Chondrocyte (in vitro differentiated cells): ENCODE results near the gene APC. TPM values are rescaled to one million over a fixed set of nuclear protein-coding genes. Genes with fewer than 3 reads are reported as not detected.
"Not testable (repeated sequence)": the region's sequence is repeated elsewhere in the genome, so short reads cannot be mapped to it uniquely, and the experiment has no call there.

Experiments
- DNase-seq: peaks from one replicate; pipeline ENCODE4 v3.0.0; 2021; ENCODE audit warnings: mixed read lengths, low spot score
- H3K27ac Mint-ChIP-seq: one replicate; pipeline ENCODE4 v1.8.0; 2021; ENCODE audit warnings: mild to moderate bottlenecking, moderate library complexity, mixed read lengths; ENCODE audit not compliant: unreplicated experiment
- H3K27me3 Mint-ChIP-seq: 2 replicates; pipeline ENCODE4 v1.8.0; 2021; ENCODE audit warnings: low read depth, mixed read lengths
- H3K36me3 Mint-ChIP-seq: 2 replicates; pipeline ENCODE4 v1.8.0; 2021; ENCODE audit warnings: low read depth, mixed read lengths
- H3K4me1 Mint-ChIP-seq: 2 replicates; pipeline ENCODE4 v1.8.0; 2021; ENCODE audit warnings: low read depth, mild to moderate bottlenecking, mixed read lengths
- H3K4me3 Mint-ChIP-seq: one replicate; pipeline ENCODE4 v1.8.0; 2021; ENCODE audit warnings: mild to moderate bottlenecking, moderate library complexity, mixed read lengths; ENCODE audit not compliant: unreplicated experiment
- H3K9me3 Mint-ChIP-seq: 2 replicates; pipeline ENCODE4 v1.8.0; 2021; ENCODE audit warnings: low read depth, mixed read lengths
- total RNA-seq: library from RNA; stranded (reverse); gene quantifications from 3 replicates; pipeline ENCODE4 v1.2.1, GENCODE V29; 2021
- TF ChIP-seq, protein P1 (sequence below): fragments of 200-600 bp; sonication (generic); IDR thresholded peaks from 2 replicates; pipeline ENCODE4 v1.5.0; 2021; ENCODE audit warnings: antibody characterized with exemption, mild to moderate bottlenecking, moderate library complexity

The APC gene
- total RNA-seq, 1 donor from 2014 or later = 48.7 TPM

DNA sequence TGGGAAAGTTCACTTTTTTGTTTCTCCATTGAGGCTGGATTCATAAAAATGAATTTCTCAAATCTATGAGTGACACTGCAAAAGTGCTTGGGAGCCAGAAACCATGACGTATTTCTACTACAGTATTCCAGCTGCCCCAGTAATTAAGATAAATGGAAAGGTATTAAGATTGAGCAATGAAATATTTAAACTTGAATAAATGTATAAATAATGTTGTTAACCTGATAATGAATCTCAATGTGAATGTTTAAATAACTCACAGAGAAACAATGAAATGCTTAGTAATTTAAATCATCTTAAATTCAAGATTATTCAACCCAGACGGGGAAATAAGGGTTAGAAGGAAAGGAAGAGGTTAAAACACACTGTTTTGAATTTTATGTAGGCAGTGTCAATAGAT, 112.2 kb downstream of the APC start:
- TF ChIP-seq, protein P1, sequence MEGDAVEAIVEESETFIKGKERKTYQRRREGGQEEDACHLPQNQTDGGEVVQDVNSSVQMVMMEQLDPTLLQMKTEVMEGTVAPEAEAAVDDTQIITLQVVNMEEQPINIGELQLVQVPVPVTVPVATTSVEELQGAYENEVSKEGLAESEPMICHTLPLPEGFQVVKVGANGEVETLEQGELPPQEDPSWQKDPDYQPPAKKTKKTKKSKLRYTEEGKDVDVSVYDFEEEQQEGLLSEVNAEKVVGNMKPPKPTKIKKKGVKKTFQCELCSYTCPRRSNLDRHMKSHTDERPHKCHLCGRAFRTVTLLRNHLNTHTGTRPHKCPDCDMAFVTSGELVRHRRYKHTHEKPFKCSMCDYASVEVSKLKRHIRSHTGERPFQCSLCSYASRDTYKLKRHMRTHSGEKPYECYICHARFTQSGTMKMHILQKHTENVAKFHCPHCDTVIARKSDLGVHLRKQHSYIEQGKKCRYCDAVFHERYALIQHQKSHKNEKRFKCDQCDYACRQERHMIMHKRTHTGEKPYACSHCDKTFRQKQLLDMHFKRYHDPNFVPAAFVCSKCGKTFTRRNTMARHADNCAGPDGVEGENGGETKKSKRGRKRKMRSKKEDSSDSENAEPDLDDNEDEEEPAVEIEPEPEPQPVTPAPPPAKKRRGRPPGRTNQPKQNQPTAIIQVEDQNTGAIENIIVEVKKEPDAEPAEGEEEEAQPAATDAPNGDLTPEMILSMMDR = no peak
- no peak overlapping the region for H3K4me3 Mint-ChIP-seq
- peaks cover 6% of the 10 kb centered on the region for H3K36me3 Mint-ChIP-seq
- H3K4me1 Mint-ChIP-seq = peaks cover 5% of the 10 kb centered on the region
- peaks cover 4% of the 10 kb centered on the region for H3K9me3 Mint-ChIP-seq
- no peak for DNase-seq
- peaks cover 8% of the 10 kb centered on the region for H3K27me3 Mint-ChIP-seq
- H3K27ac Mint-ChIP-seq = no peak overlapping the region

DNA sequence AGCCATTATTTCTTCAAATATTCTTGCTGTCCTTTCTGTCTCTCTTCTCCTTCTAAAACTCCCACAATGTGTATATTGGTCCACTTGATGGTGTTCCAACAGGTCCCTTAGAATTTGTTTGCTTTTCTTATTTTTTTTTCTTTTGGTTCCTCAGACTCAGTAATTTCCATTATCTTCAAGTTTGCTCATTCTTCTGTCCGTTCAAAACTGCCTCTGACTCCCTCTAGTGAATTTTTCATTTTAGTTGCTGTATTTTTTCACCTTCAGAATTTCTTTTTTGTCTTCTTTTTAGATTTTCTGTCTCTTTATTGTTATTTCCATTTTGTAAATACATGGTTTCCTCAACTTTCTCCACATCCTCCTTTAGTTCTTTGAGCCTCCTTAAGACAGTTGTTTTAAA, 117.0 kb downstream of the APC start:
- Mint-ChIP-seq H3K27me3 (peaks cover 14% of the 10 kb centered on the region), H3K9me3 (peaks cover 9% of the 10 kb centered on the region), H3K36me3 (peaks cover 7% of the 10 kb centered on the region), H3K4me3 (no peak overlapping the region), H3K27ac (no peak overlapping the region), H3K4me1 (no peaks in the 10 kb centered on the region)
- DNase-seq = no peak
- TF ChIP-seq, protein P1 = peak; percentile 19

DNA sequence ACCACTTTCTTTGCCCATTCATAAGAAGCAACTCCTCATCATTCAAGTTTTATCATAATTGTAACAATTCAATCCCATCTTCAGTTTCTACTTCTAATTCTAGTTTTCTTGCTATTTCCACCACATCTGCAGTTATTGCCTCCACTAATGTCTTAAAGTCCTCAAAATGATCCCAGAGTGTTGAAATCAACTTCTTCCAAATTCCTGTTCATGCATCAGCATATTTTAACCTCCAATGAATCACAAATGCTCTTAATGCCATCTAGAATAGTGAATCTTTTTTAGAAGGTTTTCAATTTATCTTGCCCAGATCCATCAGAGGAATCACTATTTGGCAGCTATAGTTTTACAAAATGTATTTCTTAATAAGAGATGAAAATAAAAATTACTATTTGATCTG, 120.2 kb downstream of the APC start:
- DNase-seq = no peak
- Mint-ChIP-seq H3K4me1 (peaks cover 15% of the 10 kb centered on the region), H3K4me3 (no peak overlapping the region), H3K36me3 (peaks cover 9% of the 10 kb centered on the region), H3K9me3 (peaks cover 9% of the 10 kb centered on the region), H3K27ac (no peak overlapping the region), H3K27me3 (peaks cover 14% of the 10 kb centered on the region)
- TF ChIP-seq, protein P1 = no peak

DNA sequence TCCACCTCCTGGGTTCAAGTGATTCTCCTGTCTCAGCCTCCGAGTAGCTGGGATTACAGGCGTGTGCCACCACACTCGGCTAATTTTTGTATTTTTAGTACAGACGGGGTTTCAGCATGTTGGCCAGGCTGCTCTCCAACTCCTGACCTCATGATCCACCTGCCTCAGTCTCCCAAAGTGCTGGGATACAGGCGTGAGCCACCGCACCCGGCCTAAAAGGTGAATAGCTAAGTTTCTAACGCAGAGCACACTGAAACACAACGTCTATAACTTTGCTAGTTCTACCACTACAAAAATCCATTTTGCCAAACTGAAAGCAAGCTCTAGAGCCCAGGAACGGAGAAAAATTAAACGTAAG, 122.9 kb downstream of the APC start:
- Mint-ChIP-seq H3K27ac (peak overlapping the region; percentile 98), H3K4me1 (peaks cover 30% of the 10 kb centered on the region), H3K4me3 (peak overlapping the region; percentile 96)
- not testable (repeated sequence) for H3K9me3 Mint-ChIP-seq, DNase-seq, H3K27me3 Mint-ChIP-seq, H3K36me3 Mint-ChIP-seq

DNA sequence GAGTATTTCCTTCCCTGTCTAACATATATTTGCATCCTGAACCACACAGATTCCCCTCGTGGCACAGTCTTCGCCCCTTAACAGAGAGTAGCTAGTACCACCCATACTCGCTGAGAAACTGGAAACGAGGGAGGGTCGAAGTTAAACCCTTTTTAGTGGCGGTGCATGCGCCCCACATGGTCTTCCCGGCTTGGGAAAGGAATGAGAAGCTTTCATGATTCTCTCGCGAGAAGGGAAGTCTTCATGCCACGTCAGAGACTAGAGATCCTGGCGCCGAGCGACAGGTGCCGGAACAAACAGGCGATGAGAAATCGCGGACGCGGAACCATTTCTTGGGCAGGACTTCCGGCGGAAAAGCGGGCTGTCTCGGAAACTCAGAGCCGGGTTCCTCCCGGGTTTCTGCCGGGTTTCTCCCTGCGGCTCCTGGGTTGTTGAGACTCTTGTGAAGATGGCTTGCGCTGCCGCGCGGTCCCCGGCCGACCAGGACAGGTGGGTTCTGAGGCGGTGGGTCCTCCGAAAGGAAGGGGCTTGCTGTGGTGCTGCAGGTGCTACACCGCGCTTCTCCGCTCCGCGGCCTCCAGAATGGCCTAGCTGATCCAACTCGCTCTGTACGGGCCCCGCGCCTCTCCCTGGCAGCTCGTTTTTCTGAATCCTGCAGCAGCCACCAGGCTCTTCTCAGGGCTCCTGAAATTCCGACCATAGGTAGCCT, 123.4 kb downstream of the APC start, which contains the start of gene SRP19:
SRP19 (plus strand) TSS at position 359 of the 709 bp plus-strand sequence; CDS start at position 449, 90 bp downstream.
- Mint-ChIP-seq H3K4me3 (peak within 1 kb of the TSS; percentile 96), H3K27ac (peak within 1 kb of the TSS; percentile 98), H3K4me1 (peaks cover 30% of the 10 kb centered on the region), H3K9me3 (no peaks in the 10 kb centered on the region), H3K27me3 (no peaks in the 10 kb centered on the region), H3K36me3 (peaks cover 8% of the 10 kb centered on the region)
- TF ChIP-seq, protein P1 = peak; percentile 40
- peak; percentile 96 for DNase-seq

DNA sequence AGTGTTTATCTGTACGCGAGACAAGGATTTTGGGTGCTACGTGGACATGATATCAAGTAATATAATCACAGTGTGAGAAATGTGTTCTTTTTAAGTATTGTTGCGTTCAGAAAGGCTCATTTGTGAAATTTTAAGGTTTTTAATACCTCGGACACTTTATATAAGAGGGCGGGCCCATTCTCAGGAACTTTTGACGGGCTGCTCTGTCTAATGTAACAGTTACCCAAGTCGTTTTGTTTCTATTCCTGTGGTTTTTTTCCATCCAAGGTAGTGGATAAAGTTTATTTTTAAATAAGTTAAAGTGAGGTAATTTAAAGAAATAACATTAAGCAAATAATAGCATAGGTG, 123.9 kb downstream of the APC start:
- H3K4me1 Mint-ChIP-seq = peaks cover 30% of the 10 kb centered on the region
- H3K27ac Mint-ChIP-seq = peak overlapping the region; percentile 98
- no peaks in the 10 kb centered on the region for H3K27me3 Mint-ChIP-seq
- peaks cover 8% of the 10 kb centered on the region for H3K36me3 Mint-ChIP-seq
- TF ChIP-seq, protein P1 = peak; percentile 17
- H3K4me3 Mint-ChIP-seq = peak overlapping the region; percentile 96
- DNase-seq = no peak
- H3K9me3 Mint-ChIP-seq = no peaks in the 10 kb centered on the region
